Measurements from ENCODE around the gene TLE5.

The TLE5 gene

DNA sequence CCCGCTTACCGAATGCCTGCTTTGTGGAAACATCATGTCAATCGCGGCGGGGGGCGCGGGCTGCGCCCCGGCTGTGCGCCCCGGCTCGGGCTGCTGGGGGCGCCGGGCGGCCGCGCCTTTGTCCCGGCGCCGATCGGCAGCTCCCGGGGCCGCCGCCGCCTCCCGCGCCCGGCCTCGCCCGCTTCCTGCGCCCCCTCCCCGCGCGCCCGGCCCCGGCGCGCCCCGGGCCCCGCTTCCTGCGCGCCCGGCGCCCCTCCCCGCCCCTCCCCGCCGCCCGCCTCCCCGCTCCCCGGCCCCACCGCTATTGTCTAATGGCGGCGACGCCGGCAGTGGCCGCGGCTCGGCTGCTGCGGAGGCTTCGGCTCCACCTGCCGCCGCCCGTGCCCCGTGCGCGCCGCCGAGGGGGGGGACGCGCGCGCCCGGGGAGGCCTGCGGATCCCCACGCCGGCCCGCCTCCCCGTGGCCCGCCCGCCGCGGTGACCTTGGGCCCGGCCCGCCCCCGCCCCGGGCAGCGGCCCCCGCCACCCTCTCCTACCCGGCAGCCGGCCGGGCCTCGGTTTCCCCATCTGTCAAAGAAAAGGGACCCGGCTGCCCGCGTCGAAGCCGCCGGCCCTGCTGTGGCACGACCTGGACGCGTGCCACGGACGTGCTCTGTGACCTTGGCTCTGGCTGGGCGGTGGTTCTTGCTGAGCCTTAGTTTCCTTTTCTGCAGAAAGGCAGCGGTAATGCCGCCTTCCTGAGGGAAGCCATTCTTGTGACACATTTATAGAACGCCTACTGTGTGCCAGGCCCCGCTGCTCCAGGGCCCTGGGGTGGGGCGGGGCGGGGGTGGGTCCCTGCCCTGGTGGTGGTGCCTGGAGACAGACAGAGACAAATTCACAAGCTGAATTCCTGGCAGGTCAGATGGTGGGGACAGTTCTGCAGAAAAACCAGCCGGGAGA, at the start of gene TLE5:
TLE5 (minus strand) TSS at position 331 of the 941 bp plus-strand sequence; CDS start at position 36, 295 bp downstream.
- DNase-seq, result peak; percentile 42

- DNase-seq, result no peak
Measured at GRCh38 chr19:3111586-3112247, 49.4 kb upstream of the TLE5 start.

- no peak for DNase-seq
Measured at GRCh38 chr19:3110126-3110825, 48.0 kb upstream of the TLE5 start.

GRCh38 chr19:3109491-3109890, 47.2 kb upstream of the TLE5 start:
- DNase-seq, result no peak

DNA sequence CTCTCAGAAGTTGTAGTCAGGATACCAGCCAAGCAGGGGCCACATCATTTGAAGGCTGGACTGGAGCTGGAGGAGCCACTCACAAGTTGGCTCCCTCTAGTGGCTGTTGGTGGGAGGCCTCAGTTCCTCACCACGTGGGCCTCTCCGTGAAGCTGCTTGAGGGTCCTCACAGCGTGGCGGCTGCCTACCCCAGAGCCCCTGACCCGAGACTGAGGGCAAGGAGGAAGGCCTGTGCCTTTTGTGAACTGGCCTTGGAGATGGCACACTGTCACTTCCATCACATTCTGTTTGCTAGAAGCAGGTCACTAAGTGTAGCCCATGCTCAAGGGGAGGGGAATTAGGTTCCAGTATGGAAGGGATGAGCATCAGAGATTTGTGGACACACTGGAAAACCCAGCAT, 46.5 kb upstream of the TLE5 start:
- DNase-seq, result peak; percentile 69

- DNase-seq, result no peak
Measured at GRCh38 chr19:3107658-3108057, 45.4 kb upstream of the TLE5 start.

DNA sequence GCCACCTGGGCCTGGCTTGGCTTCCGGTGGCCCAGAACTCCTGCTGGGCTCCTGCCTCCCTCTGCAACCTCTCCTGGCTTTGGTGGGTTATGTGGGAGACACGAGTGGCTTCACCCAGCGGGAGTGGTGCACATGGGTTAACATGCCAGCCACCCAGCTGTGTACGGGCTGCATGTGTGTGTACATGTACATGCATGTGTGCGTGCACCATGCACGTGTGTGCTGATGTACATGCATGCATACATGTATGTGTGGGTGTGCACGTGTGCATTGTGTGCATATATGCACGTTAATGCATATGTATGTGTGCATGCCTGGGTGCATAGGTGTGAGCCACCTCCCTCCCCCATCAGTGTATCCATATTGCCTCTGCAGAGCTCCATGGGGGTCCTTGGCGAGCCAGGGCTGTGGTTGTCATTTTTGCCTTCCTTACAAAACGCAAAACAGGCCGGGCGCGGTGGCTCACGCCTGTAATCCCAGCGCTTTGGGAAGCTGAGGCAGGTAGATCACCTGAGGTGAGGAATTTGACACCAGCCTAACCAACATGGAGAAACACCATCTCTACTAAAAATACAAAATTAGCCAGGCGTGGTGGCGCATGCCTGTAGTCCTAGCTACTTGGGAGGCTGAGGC, 44.3 kb upstream of the TLE5 start:
- no peak for DNase-seq

DNA sequence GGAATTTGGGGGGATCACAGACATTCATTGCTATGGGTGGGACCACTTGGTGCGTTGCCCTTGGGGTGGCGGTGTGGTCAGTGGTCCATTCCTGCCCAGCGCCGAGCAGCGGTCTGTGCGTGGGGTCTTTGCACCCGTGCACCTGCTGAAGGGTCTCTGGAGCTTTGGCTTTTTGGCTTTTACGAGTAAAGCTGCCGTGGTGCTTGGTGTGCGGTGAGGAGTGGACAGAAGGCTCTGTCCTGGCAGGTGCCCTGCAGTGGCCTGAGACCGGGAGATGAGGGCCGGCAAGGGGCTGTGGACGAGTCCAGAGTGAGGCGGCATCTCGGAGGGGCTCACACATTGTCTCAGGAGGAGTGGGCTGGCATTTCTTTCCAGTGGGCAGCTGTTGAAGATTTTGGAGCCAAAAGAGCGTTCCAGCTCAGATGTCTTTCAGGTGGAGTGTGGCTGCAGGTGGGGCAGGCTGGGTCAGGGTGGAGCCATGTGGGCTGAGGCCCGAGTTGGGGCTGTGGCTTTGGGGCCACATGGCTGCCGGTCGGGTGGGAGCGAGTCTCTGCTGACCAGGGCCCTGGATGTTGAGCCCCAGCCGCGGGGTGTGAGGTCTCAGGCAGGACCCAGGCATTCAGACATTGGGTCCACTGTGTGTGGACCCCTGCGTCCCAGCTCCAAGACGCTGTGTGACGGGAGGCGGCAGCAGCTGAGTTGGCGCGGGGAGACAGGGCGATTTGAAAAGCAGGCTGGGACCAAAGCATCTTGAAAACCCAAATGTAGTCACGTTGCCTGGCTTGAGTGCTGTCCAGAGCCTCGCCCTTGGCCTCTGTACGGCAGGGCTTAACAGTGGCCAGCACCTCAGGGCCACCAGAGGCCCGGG, 43.6 kb upstream of the TLE5 start:
- DNase-seq, result no peak

DNA sequence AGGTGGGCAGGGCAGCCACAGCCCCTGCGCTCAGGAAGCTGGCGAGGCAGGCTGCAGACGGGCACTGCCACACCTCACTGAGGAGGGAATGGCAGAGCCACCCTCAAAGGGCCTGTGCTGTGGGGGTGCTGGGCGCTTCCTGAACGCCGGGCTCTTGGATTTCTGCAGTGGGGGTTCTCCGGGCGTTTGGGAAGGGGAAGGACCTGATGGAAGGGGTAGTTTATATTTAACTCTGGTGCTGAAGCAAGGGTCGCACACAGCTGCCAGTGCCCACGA, 42.4 kb upstream of the TLE5 start:
- no peak for DNase-seq

GRCh38 chr19:3102239-3103140, 40.2 kb upstream of the TLE5 start:
- DNase-seq, result no peak

- no peak for DNase-seq
Measured at GRCh38 chr19:3100747-3101730, 38.7 kb upstream of the TLE5 start.

DNA sequence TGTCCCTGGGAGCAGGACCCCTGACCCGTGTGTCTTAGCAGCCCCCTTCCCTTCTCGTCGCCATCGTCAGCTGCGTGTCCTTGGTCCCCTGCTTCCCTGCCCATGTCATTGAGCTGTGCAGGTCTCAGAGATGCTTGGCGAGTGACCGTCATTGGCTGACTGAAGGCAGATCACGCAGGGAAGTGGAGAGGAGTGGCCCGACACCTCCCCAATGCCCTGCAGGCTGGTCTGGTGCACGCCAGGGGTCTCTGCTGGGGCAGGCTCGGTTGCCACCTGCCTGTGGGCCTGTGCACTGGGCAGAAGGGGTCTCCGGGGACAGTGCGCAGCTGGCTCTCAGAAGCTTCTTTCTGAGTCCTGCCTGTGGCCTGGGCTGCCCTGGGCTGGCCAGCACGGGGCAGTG, 38.0 kb upstream of the TLE5 start:
- no peak for DNase-seq

DNA sequence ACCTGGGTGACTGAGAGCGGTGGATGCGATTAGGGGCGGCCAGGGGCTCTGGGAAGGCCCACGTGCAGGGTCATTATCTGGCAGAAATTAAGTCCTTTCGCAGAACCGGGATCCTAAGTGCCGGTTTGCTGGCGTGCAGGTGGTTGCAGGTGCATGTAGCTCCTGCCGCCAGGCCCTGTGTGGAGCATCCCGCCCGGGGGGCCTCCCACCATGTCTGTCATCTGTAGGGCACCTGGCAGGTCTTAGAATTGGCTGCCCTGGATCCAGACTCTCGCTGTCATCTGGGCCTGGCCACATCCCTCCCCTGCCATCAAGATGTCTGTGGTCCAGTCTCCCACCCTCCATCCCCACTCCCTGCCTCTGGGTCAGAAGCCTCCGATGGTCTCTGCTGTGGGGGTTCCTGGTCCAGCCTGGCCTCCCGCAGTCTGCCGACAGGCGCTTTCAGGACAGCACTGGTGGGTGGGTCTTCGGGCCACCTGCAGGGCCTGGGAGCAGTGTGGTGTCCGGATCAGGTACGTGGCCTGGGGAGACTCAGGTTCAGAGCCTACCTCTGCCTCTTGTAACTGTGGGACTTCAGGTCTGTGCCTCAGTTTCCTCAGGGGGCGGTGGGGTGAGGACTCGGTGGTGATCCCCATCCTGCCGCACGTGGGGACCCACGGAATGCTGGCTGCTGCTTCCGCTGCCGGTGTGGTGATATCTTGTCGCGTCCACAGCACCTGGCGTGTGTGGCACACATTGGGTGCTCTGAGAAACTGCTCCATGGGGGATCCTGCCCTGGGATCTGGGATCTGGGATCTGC, 37.3 kb upstream of the TLE5 start:
- DNase-seq, result no peak

GRCh38 chr19:3098515-3099346, 36.4 kb upstream of the TLE5 start:
- DNase-seq, result no peak

GRCh38 chr19:3098141-3098514, 35.8 kb upstream of the TLE5 start:
- no peak for DNase-seq

- no peak for DNase-seq
Measured at GRCh38 chr19:3097442-3097871, 35.2 kb upstream of the TLE5 start.

DNA sequence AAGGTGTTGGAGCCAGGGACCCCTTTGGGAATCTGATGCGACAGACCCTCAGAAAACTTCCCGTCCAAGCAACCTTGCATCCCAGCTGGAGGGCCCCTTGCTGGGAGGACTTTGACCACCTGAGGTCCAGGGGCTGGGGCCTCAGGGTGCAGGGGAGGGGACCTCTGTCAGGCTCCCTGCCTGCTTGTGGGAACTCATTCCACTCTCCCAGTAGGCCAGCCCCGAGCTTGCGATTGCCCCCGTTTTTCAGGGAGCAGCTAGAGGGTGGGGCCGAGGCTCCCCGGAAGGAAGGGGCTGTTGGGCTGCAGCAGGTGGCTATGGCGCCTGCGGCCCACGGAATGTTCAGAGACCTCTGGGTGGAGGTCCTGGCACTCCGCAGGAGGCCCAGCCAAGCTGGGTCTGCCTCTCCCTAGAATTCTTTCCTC, 34.6 kb upstream of the TLE5 start:
- DNase-seq, result no peak

GRCh38 chr19:3096267-3096901, 34.1 kb upstream of the TLE5 start:
- no peak for DNase-seq

Data from OCI-M1 (cell line).